Mesendoderm (in vitro differentiated cells): ENCODE data around the gene SCFD2.

Experiments used
- DNase-seq: peaks from one replicate; pipeline ENCODE4 v3.0.0; 2013
- H2AK5ac ChIP-seq: 2 replicates; pipeline ENCODE4 v1.6.1; 2013; ENCODE audit warnings: low read length, inconsistent platforms
- H2BK120ac ChIP-seq: 2 replicates; pipeline ENCODE4 v1.6.1; 2013; ENCODE audit warnings: low read depth, mild to moderate bottlenecking, low read length, moderate library complexity, mixed read lengths
- H2BK15ac ChIP-seq: replicated peaks from 2 replicates; pipeline ENCODE4 v1.6.1; 2013; ENCODE audit warnings: low read depth, mild to moderate bottlenecking, moderate library complexity
- H2BK5ac ChIP-seq: 2 replicates; pipeline ENCODE4 v1.6.1; 2013; ENCODE audit warnings: low read length, inconsistent platforms
- H3K18ac ChIP-seq: 2 replicates; pipeline ENCODE4 v1.6.1; 2013; ENCODE audit warnings: mild to moderate bottlenecking, low read length, mixed read lengths
- H3K23ac ChIP-seq: one replicate; pipeline ENCODE4 v1.6.1; 2013; ENCODE audit warnings: low read length
- H3K27ac ChIP-seq: 2 replicates; pipeline ENCODE4 v1.5.1; 2013; ENCODE audit warnings: low read depth, mild to moderate bottlenecking, inconsistent platforms, low read length, moderate library complexity
- H3K27me3 ChIP-seq: 2 replicates; pipeline ENCODE4 v1.6.1; 2013; ENCODE audit warnings: low read length, control low read depth, mild to moderate bottlenecking, inconsistent platforms; ENCODE audit not compliant: insufficient read depth, poor library complexity
- H3K36me3 ChIP-seq: 2 replicates; pipeline ENCODE4 v1.6.1; 2013; ENCODE audit warnings: low read length, inconsistent platforms; ENCODE audit not compliant: control insufficient read depth, insufficient read depth
- H3K4ac ChIP-seq: one replicate; pipeline ENCODE4 v1.6.1; 2013; ENCODE audit warnings: low read depth, mild to moderate bottlenecking, low read length, moderate library complexity
- H3K4me1 ChIP-seq: 2 replicates; pipeline ENCODE4 v1.6.1; 2013; ENCODE audit warnings: low read depth, low read length, inconsistent platforms; ENCODE audit not compliant: control insufficient read depth
- H3K4me2 ChIP-seq: 2 replicates; pipeline ENCODE4 v1.6.1; 2013; ENCODE audit warnings: low read length
- H3K4me3 ChIP-seq: 2 replicates; pipeline ENCODE4 v1.5.1; 2013; ENCODE audit warnings: mild to moderate bottlenecking, low read length
- H3K56ac ChIP-seq: one replicate; pipeline ENCODE4 v1.6.1; 2013; ENCODE audit warnings: low read length
- H3K79me1 ChIP-seq: 2 replicates; pipeline ENCODE4 v1.6.1; 2013; ENCODE audit warnings: low read length, inconsistent platforms
- H3K79me2 ChIP-seq: 2 replicates; pipeline ENCODE4 v1.6.1; 2013; ENCODE audit warnings: mild to moderate bottlenecking, low read length; ENCODE audit not compliant: control insufficient read depth, insufficient read depth
- H3K9ac ChIP-seq: 2 replicates; pipeline ENCODE4 v1.6.1; 2013; ENCODE audit warnings: low read length, inconsistent platforms
- H4K5ac ChIP-seq: one replicate; pipeline ENCODE4 v1.6.1; 2013; ENCODE audit warnings: low read length
- H4K8ac ChIP-seq: one replicate; pipeline ENCODE4 v1.6.1; 2013; ENCODE audit warnings: low read depth, mild to moderate bottlenecking, control low read depth, low read length, moderate library complexity
- WGBS: extraction: QIAGEN DNeasy Blood & Tissue Kit; methylation state at CpG from one replicate; pipeline ENCODE4 v1.1.7; 2013; ENCODE audit warnings: low lambda C conversion rate, missing lambda C conversion rate; ENCODE audit not compliant: insufficient coverage; ENCODE audit errors: extremely low coverage; 5-methylcytosine and 5-hydroxymethylcytosine counted together

SCFD2 gene

DNA sequence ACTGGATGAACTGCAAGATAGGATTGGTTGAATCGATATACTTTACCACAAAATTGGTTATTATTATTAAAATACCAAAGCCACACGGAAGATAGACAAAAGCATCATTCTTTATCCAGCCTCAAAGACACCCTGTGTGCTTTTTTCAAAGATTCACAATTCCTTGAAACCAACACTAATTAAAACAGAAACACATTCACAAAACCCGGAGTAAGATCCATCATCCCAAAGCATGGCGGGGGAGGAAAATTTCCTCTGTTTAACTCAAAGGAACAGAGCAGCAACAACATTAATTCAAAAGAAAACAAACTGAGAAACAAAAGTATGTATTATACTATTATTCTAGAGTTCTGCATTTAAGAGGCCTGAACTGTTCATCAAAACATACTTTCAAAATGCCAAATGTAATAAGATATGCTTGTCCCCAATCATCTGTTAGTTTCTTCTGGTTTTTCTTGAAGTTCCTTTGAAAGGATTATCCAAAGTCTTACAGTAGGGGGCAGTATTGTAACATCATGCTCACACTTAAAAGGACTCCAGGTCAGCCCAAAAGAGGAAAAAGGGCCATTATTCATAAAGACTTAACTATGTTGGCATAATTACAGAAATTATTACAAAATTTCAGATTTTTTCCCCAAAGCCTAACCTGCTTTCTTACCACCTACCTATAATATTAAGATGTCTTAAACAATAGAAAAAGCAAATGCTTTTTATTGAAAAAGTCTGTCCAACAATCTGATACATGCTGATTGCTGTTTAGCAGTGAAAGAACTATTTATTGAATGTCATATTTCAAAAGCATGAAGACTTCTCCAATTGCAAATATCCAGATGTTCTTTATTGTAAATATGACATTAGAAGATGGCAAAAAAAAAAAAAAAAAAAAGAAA lies 168.7 kb downstream of the SCFD2 start:
- Histone ChIP-seq H3K79me1 (no peaks in the 10 kb centered on the region), H3K4me3 (no peak overlapping the region), H3K79me2 (no peaks in the 10 kb centered on the region), H3K9ac (no peak overlapping the region), H2BK15ac (no peak overlapping the region), H3K23ac (no peak overlapping the region), H3K36me3 (no peaks in the 10 kb centered on the region), H3K27me3 (no peaks in the 10 kb centered on the region), H3K4me1 (no peaks in the 10 kb centered on the region), H3K18ac (no peak overlapping the region), H3K4ac (no peak overlapping the region), H3K27ac (no peak overlapping the region), H2BK5ac (no peak overlapping the region), H3K56ac (no peak overlapping the region), H2BK120ac (no peak overlapping the region), H2AK5ac (no peak overlapping the region), H3K4me2 (no peak overlapping the region), H4K5ac (no peak overlapping the region), H4K8ac (no peak overlapping the region)
- no CpG with 5 or more reads among the region's 4 CpGs for WGBS
- peak; percentile 74 for DNase-seq

- Histone ChIP-seq H3K27ac (no peak overlapping the region), H3K79me2 (no peaks in the 10 kb centered on the region)
- WGBS = no CpG with 5 or more reads among the region's 7 CpGs
Measured at GRCh38 chr4:53195815-53196661, 169.8 kb downstream of the SCFD2 start.

GRCh38 chr4:53194727-53195126 lies 171.1 kb downstream of the SCFD2 start:
- H3K79me1 ChIP-seq = no peaks in the 10 kb centered on the region
- H2BK120ac ChIP-seq = no peak overlapping the region
- no peak overlapping the region for H4K5ac ChIP-seq
- H3K27ac ChIP-seq = no peak overlapping the region
- no peak overlapping the region for H3K4me3 ChIP-seq
- H3K79me2 ChIP-seq = no peaks in the 10 kb centered on the region
- no peak overlapping the region for H3K23ac ChIP-seq
- H2BK5ac ChIP-seq = no peak overlapping the region
- H3K56ac ChIP-seq = no peak overlapping the region
- H3K27me3 ChIP-seq = no peaks in the 10 kb centered on the region
- H3K18ac ChIP-seq = no peak overlapping the region
- WGBS = no CpG with 5 or more reads among the region's 5 CpGs
- no peak overlapping the region for H2AK5ac ChIP-seq
- H3K4me1 ChIP-seq = no peaks in the 10 kb centered on the region
- H3K36me3 ChIP-seq = no peaks in the 10 kb centered on the region
- no peak for DNase-seq
- no peak overlapping the region for H3K4ac ChIP-seq
- no peak overlapping the region for H3K9ac ChIP-seq
- H2BK15ac ChIP-seq = no peak overlapping the region
- no peak overlapping the region for H3K4me2 ChIP-seq
- no peak overlapping the region for H4K8ac ChIP-seq

More at GRCh38 chr4:53195815-53196661, 169.8 kb downstream of the SCFD2 start:
- DNase-seq = no peak
- no peak overlapping the region for H2BK5ac ChIP-seq
- H3K56ac ChIP-seq = no peak overlapping the region
- H2BK15ac ChIP-seq = no peak overlapping the region
- H3K23ac ChIP-seq = no peak overlapping the region
- no peaks in the 10 kb centered on the region for H3K4me1 ChIP-seq
- H3K4me3 ChIP-seq = no peak overlapping the region
- H2AK5ac ChIP-seq = no peak overlapping the region
- no peaks in the 10 kb centered on the region for H3K79me1 ChIP-seq
- H3K36me3 ChIP-seq = no peaks in the 10 kb centered on the region
- H3K4ac ChIP-seq = no peak overlapping the region
- H3K4me2 ChIP-seq = no peak overlapping the region
- H4K5ac ChIP-seq = no peak overlapping the region
- no peaks in the 10 kb centered on the region for H3K27me3 ChIP-seq
- no peak overlapping the region for H3K9ac ChIP-seq
- no peak overlapping the region for H4K8ac ChIP-seq
- no peak overlapping the region for H3K18ac ChIP-seq
- H2BK120ac ChIP-seq = no peak overlapping the region

DNA sequence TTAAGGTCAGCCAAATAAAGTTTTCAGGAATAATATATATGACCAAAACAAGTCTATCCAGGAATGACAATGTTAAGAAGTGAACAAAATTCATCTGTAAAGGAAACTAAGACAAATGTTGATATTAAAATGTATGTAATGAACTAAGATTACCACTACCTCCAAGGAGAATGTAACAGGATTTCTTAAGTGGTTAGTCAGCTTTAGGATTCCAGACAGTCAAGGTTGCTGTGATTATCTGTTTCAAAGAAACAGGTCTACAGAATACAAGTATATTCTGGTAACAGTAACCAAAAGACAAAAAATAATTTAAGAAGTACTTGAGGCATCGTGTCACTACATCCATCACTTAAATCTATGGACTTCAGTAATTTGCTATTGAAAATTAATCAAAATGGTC lies 172.8 kb downstream of the SCFD2 start:
- no peak overlapping the region for H3K4me3 ChIP-seq
- H3K9ac ChIP-seq = no peak overlapping the region
- no CpG with 5 or more reads among the region's 1 CpG for WGBS
- no peak overlapping the region for H2AK5ac ChIP-seq
- no peak overlapping the region for H3K18ac ChIP-seq
- H4K8ac ChIP-seq = no peak overlapping the region
- H3K23ac ChIP-seq = no peak overlapping the region
- H3K36me3 ChIP-seq = no peaks in the 10 kb centered on the region
- H3K27ac ChIP-seq = no peak overlapping the region
- no peak overlapping the region for H3K4ac ChIP-seq
- no peak overlapping the region for H3K56ac ChIP-seq
- no peak overlapping the region for H4K5ac ChIP-seq
- no peaks in the 10 kb centered on the region for H3K27me3 ChIP-seq
- no peak overlapping the region for H2BK5ac ChIP-seq
- DNase-seq = no peak
- H2BK15ac ChIP-seq = no peak overlapping the region
- no peak overlapping the region for H2BK120ac ChIP-seq
- no peaks in the 10 kb centered on the region for H3K4me1 ChIP-seq
- no peaks in the 10 kb centered on the region for H3K79me1 ChIP-seq
- H3K79me2 ChIP-seq = no peaks in the 10 kb centered on the region
- no peak overlapping the region for H3K4me2 ChIP-seq

GRCh38 chr4:53192496-53192895 lies 173.4 kb downstream of the SCFD2 start:
- Histone ChIP-seq H3K27me3 (no peaks in the 10 kb centered on the region), H3K79me1 (no peaks in the 10 kb centered on the region), H3K4ac (no peak overlapping the region), H4K8ac (no peak overlapping the region), H3K9ac (no peak overlapping the region), H3K79me2 (no peaks in the 10 kb centered on the region), H3K4me2 (no peak overlapping the region), H2BK5ac (no peak overlapping the region), H3K56ac (no peak overlapping the region), H3K36me3 (no peaks in the 10 kb centered on the region), H3K23ac (no peak overlapping the region), H3K27ac (no peak overlapping the region), H2BK120ac (no peak overlapping the region), H3K18ac (no peak overlapping the region), H2AK5ac (no peak overlapping the region), H3K4me1 (no peaks in the 10 kb centered on the region), H3K4me3 (no peak overlapping the region), H4K5ac (no peak overlapping the region), H2BK15ac (no peak overlapping the region)
- no CpG with 5 or more reads among the region's 3 CpGs for WGBS
- no peak for DNase-seq
